HCT116 (cell line): ENCODE results near the gene MYCBP2. TPM values are rescaled to one million over a fixed set of nuclear protein-coding genes. Genes with fewer than 3 reads are reported as not detected.

Experiments
- ATAC-seq: fragments of 200-7000 bp; cut with Tn5 transposase; 2 replicates; pipeline ENCODE4 v1.9.1; 2020; ENCODE audit warnings: mild to moderate bottlenecking, moderate library complexity
- BruUV-seq: library from RNA; stranded (reverse); fragments of 400-500 nt; replicated peaks from 2 replicates; lab custom pipeline; 2021; lab: Mats Ljungman, UMichigan
- CTCF ChIA-PET: fragments of 300-600 bp; sonication (Branson Sonifier 250); formaldehyde crosslinking; loops from one replicate; lab custom pipeline; 2021; ENCODE audit warnings: antibody characterized with exemption; lab: Charles Lee
- POLR2A ChIA-PET: fragments of 300-600, 350-600 bp; sonication (Branson Sonifier 250); formaldehyde crosslinking; loops from one replicate; lab custom pipeline; 2021; ENCODE audit warnings: antibody characterized with exemption; lab: Charles Lee
- RAD21 ChIA-PET, 2 experiments: fragments of 300-600 bp; sonication (Branson Sonifier 250); formaldehyde crosslinking; loops; one replicate each; lab custom pipeline; 2023; ENCODE audit warnings: low total read pairs in 2 of 2; ENCODE audit not compliant: uncharacterized antibody in 2 of 2, unreplicated experiment in 2 of 2, low non-redundant PET in 1 of 2; lab: Charles Lee
- DNase-seq: peaks from one replicate; pipeline ENCODE4 v3.0.0-alpha.2; 2010; ENCODE audit warnings: low read depth, low spot score
- H2AFZ ChIP-seq: fragments of 200-600 bp; shearing (Covaris generic), sonication (generic); 2 replicates; pipeline ENCODE4 v1.6.1; 2017; ENCODE audit warnings: low read depth, mixed run types, mixed read lengths, antibody characterized with exemption, low read length; ENCODE audit not compliant: poor library complexity, severe bottlenecking
- H3K27ac ChIP-seq: 2 replicates; pipeline ENCODE4 v1.5.1; 2012; ENCODE audit warnings: low read depth, low read length
- H3K27me3 ChIP-seq: fragments of 200-600 bp; sonication (generic); 2 replicates; pipeline ENCODE4 v1.6.1; 2016; ENCODE audit warnings: mixed run types, low read length, mixed read lengths; ENCODE audit not compliant: insufficient read depth
- H3K36me3 ChIP-seq, 2 experiments: fragments of 200-500 bp in 1 of 2; fragments of 200-600 bp in 1 of 2; sonication (Bioruptor generic) in 1 of 2; sonication (generic) in 1 of 2; 2 replicates each; pipeline versions ENCODE4 v1.5.1 to v1.6.1; 2014 to 2016; ENCODE audit warnings: low read length in 2 of 2, inconsistent platforms in 1 of 2, mixed read lengths in 1 of 2, mixed run types in 1 of 2; ENCODE audit not compliant: insufficient read depth in 2 of 2, control insufficient read depth in 1 of 2
- H3K4me1 ChIP-seq, 2 experiments: fragments of 200-600 bp in 1 of 2; sonication (generic) in 1 of 2; 2 replicates each; pipeline versions ENCODE4 v1.5.1 to v1.6.1; 2012 to 2017; ENCODE audit warnings: low read length in 2 of 2, inconsistent platforms in 1 of 2, mild to moderate bottlenecking in 1 of 2, mixed read lengths in 1 of 2, mixed run types in 1 of 2, moderate library complexity in 1 of 2; ENCODE audit not compliant: insufficient read depth in 2 of 2, control insufficient read depth in 1 of 2
- H3K4me2 ChIP-seq: fragments of 200-600 bp; sonication (generic); 2 replicates; pipeline ENCODE4 v1.6.1; 2017; ENCODE audit warnings: mixed run types, low read length, mixed read lengths
- H3K4me3 ChIP-seq, 2 experiments: fragments of 200-600 bp in 1 of 2; sonication (generic) in 1 of 2; replicated peaks in 1 of 2; 2 replicates each; pipeline ENCODE4 v1.5.1; 2011 to 2016; ENCODE audit warnings: low read length in 2 of 2, control low read depth in 1 of 2, low read depth in 1 of 2, mild to moderate bottlenecking in 1 of 2, mixed read lengths in 1 of 2, mixed run types in 1 of 2
- H3K79me2 ChIP-seq: fragments of 200-600 bp; sonication (generic); 2 replicates; pipeline ENCODE4 v1.6.1; 2017; ENCODE audit warnings: mild to moderate bottlenecking, mixed run types, low read length, moderate library complexity, mixed read lengths; ENCODE audit not compliant: insufficient read depth
- H3K9ac ChIP-seq: fragments of 200-600 bp; sonication (generic); 2 replicates; pipeline ENCODE4 v1.6.1; 2016; ENCODE audit warnings: low read length, mixed read lengths
- H3K9me2 ChIP-seq: fragments of 200-600 bp; sonication (generic), shearing (Covaris generic); 2 replicates; pipeline ENCODE4 v1.6.1; 2017; ENCODE audit warnings: mixed run types, mild to moderate bottlenecking, moderate library complexity; ENCODE audit not compliant: insufficient read depth
- H3K9me3 ChIP-seq, 2 experiments: fragments of 200-500 bp in 1 of 2; fragments of 200-600 bp in 1 of 2; sonication (Bioruptor generic) in 1 of 2; sonication (generic) in 1 of 2; 2 replicates each; pipeline ENCODE4 v1.6.1; 2014 to 2017; ENCODE audit warnings: low read length in 2 of 2, mixed read lengths in 2 of 2, inconsistent platforms in 1 of 2, low read depth in 1 of 2, mild to moderate bottlenecking in 1 of 2, mixed run types in 1 of 2, moderate library complexity in 1 of 2; ENCODE audit not compliant: control insufficient read depth in 1 of 2, insufficient read depth in 1 of 2
- H4K20me1 ChIP-seq: fragments of 200-600 bp; sonication (generic), shearing (Covaris generic); 2 replicates; pipeline ENCODE4 v1.6.1; 2017; ENCODE audit warnings: mixed run types, mild to moderate bottlenecking, moderate library complexity; ENCODE audit not compliant: insufficient read depth
- ATF3 ChIP-seq: IDR thresholded peaks from 2 replicates; pipeline ENCODE4 v1.6.1; 2012
- CBX3 ChIP-seq: IDR thresholded peaks from 2 replicates; pipeline ENCODE4 v1.6.1; 2012; ENCODE audit warnings: low read depth
- EZH2 ChIP-seq: fragments of 200-600 bp; sonication (generic); IDR thresholded peaks from 2 replicates; pipeline ENCODE4 v1.6.1; 2017; ENCODE audit warnings: antibody characterized with exemption, mixed run types
- FOSL1 ChIP-seq: IDR thresholded peaks from 2 replicates; pipeline ENCODE4 v1.6.1; 2012; ENCODE audit warnings: low read depth
- JUND ChIP-seq: IDR thresholded peaks from 2 replicates; pipeline ENCODE4 v1.6.1; 2012
- POLR2A ChIP-seq: IDR thresholded peaks from 2 replicates; pipeline ENCODE4 v1.7.0; 2011; ENCODE audit warnings: borderline replicate concordance; ENCODE audit not compliant: insufficient read depth, insufficient read length; ENCODE audit errors: extremely low read depth
- POLR2AphosphoS5 ChIP-seq: IDR thresholded peaks from 2 replicates; pipeline ENCODE4 v1.6.1; 2011; ENCODE audit warnings: mild to moderate bottlenecking, low read depth, low read length, moderate library complexity
- RAD21 ChIP-seq: IDR thresholded peaks from 2 replicates; pipeline ENCODE4 v1.6.1; 2012; ENCODE audit warnings: low read depth, mild to moderate bottlenecking
- SIN3A ChIP-seq: IDR thresholded peaks from 2 replicates; pipeline ENCODE4 v1.6.1; 2012; ENCODE audit warnings: low read depth
- SP1 ChIP-seq: IDR thresholded peaks from 2 replicates; pipeline ENCODE4 v1.6.1; 2012; ENCODE audit warnings: low read depth
- SRF ChIP-seq: IDR thresholded peaks from 2 replicates; pipeline ENCODE4 v1.6.1; 2012; ENCODE audit warnings: low read depth
- TCF7L2 ChIP-seq: IDR thresholded peaks from 2 replicates; pipeline ENCODE4 v1.7.0; 2011; ENCODE audit warnings: borderline replicate concordance, inconsistent platforms; ENCODE audit not compliant: insufficient read depth, insufficient read length; ENCODE audit errors: extremely low read depth
- ZFX ChIP-seq: fragments of 450-650 bp; IDR thresholded peaks from 2 replicates; pipeline ENCODE4 v1.6.1; 2017
- ZNF274 ChIP-seq: fragments of 200-500 bp; sonication (Bioruptor generic); IDR thresholded peaks from 2 replicates; pipeline ENCODE4 v1.6.1; 2014; ENCODE audit warnings: mild to moderate bottlenecking, low read depth, low read length, inconsistent platforms
- intact Hi-C: fragments of 100-400 bp; cut with micrococcal nuclease; formaldehyde crosslinking; loops from 2 replicates; pipeline ENCODE4 v1.10.0; 2022
- total RNA-seq: library from RNA; stranded (reverse); gene quantifications from one replicate; pipeline ENCODE4 v1.2.1, GENCODE V29; 2021; ENCODE audit not compliant: unreplicated experiment
- TF ChIP-seq, protein P1 (sequence below): IDR thresholded peaks from 2 replicates; pipeline ENCODE4 v1.6.1; 2012
- TF ChIP-seq, protein P2 (sequence below), 3 experiments: fragments of 200-600 bp in 1 of 3; sonication (generic) in 1 of 3; IDR thresholded peaks in 2 of 3; conservative IDR thresholded peaks in 1 of 3; 2 replicates each; pipeline ENCODE4 v1.5.1; 2012 to 2017; ENCODE audit warnings: low read depth in 2 of 3, low read length in 2 of 3, antibody characterized with exemption in 1 of 3, borderline replicate concordance in 1 of 3, control low read depth in 1 of 3, mild to moderate bottlenecking in 1 of 3, mixed read lengths in 1 of 3, mixed run types in 1 of 3, moderate library complexity in 1 of 3; ENCODE audit not compliant: insufficient read depth in 1 of 3
- TF ChIP-seq, protein P3 (sequence below): IDR thresholded peaks from 2 replicates; pipeline ENCODE4 v1.6.1; 2012; ENCODE audit warnings: low read depth

The MYCBP2 gene
- total RNA-seq, 1 experiment from 2014 or later, result 48.5 TPM

- TF ChIP-seq JUND (no peak), ZNF274 (no peak), POLR2A (no peak)
- TF ChIP-seq, protein P1, sequence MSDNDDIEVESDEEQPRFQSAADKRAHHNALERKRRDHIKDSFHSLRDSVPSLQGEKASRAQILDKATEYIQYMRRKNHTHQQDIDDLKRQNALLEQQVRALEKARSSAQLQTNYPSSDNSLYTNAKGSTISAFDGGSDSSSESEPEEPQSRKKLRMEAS, result no peak
- TF ChIP-seq, protein P2, sequence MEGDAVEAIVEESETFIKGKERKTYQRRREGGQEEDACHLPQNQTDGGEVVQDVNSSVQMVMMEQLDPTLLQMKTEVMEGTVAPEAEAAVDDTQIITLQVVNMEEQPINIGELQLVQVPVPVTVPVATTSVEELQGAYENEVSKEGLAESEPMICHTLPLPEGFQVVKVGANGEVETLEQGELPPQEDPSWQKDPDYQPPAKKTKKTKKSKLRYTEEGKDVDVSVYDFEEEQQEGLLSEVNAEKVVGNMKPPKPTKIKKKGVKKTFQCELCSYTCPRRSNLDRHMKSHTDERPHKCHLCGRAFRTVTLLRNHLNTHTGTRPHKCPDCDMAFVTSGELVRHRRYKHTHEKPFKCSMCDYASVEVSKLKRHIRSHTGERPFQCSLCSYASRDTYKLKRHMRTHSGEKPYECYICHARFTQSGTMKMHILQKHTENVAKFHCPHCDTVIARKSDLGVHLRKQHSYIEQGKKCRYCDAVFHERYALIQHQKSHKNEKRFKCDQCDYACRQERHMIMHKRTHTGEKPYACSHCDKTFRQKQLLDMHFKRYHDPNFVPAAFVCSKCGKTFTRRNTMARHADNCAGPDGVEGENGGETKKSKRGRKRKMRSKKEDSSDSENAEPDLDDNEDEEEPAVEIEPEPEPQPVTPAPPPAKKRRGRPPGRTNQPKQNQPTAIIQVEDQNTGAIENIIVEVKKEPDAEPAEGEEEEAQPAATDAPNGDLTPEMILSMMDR (IDR thresholded peaks at IDR 0.05 in 2 of 3, conservative IDR thresholded peaks at IDR 0.05 in 1 of 3; ENCODE audit: borderline replicate concordance in 1 of 3, insufficient read depth in 1 of 3, low read depth in 2 of 3, low read length in 2 of 3), result no peak
These were observed 189.9 kb downstream of the MYCBP2 start (continued) for GRCh38 chr13:77136902-77137420.

- Histone ChIP-seq H3K4me2 (no peak overlapping the region), H2AFZ (no peak overlapping the region), H3K27ac (no peak overlapping the region), H3K9me2 (no peaks in the 10 kb centered on the region), H3K27me3 (no peaks in the 10 kb centered on the region), H3K9ac (no peak overlapping the region), H3K4me3 (no peak overlapping the region), H4K20me1 (no peaks in the 10 kb centered on the region), H3K9me3 (no peaks in the 10 kb centered on the region), H3K36me3 (0 out of 4 replicates have a peak, but pooled peaks cover 0 to 4% of the 10 kb centered on the region in 2 experiments), H3K4me1 (no peaks in the 10 kb centered on the region), H3K79me2 (no peaks in the 10 kb centered on the region)
- RAD21 ChIA-PET, result no interaction called here
- intact Hi-C loops, result no loop called here
- ATAC-seq (no peak), DNase-seq (no peak)
- BruUV-seq, result no TSS peak
- POLR2A ChIA-PET, result no interaction called here
- CTCF ChIA-PET, result no interaction called here
- TF ChIP-seq, protein P3, sequence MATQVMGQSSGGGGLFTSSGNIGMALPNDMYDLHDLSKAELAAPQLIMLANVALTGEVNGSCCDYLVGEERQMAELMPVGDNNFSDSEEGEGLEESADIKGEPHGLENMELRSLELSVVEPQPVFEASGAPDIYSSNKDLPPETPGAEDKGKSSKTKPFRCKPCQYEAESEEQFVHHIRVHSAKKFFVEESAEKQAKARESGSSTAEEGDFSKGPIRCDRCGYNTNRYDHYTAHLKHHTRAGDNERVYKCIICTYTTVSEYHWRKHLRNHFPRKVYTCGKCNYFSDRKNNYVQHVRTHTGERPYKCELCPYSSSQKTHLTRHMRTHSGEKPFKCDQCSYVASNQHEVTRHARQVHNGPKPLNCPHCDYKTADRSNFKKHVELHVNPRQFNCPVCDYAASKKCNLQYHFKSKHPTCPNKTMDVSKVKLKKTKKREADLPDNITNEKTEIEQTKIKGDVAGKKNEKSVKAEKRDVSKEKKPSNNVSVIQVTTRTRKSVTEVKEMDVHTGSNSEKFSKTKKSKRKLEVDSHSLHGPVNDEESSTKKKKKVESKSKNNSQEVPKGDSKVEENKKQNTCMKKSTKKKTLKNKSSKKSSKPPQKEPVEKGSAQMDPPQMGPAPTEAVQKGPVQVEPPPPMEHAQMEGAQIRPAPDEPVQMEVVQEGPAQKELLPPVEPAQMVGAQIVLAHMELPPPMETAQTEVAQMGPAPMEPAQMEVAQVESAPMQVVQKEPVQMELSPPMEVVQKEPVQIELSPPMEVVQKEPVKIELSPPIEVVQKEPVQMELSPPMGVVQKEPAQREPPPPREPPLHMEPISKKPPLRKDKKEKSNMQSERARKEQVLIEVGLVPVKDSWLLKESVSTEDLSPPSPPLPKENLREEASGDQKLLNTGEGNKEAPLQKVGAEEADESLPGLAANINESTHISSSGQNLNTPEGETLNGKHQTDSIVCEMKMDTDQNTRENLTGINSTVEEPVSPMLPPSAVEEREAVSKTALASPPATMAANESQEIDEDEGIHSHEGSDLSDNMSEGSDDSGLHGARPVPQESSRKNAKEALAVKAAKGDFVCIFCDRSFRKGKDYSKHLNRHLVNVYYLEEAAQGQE, result no peak
- TF ChIP-seq FOSL1 (no peak), ZFX (no peak), EZH2 (no peak), ZNF274 (no peak), ATF3 (no peak), TCF7L2 (no peak), JUND (no peak), RAD21 (no peak), SIN3A (no peak), SRF (no peak), POLR2AphosphoS5 (no peak), CBX3 (no peak), SP1 (no peak), POLR2A (no peak)
- TF ChIP-seq, protein P1, result no peak
- TF ChIP-seq, protein P2 (IDR thresholded peaks at IDR 0.05 in 2 of 3, conservative IDR thresholded peaks at IDR 0.05 in 1 of 3; ENCODE audit: borderline replicate concordance in 1 of 3, insufficient read depth in 1 of 3, low read depth in 2 of 3, low read length in 2 of 3), result no peak
These were observed 202.5 kb downstream of the MYCBP2 start for GRCh38 chr13:77124423-77124822.
